Dedifferentiated amniotic fluid mesenchymal stem cell (primary cell): ENCODE data around the gene BLCAP.
A peak's percentile ranks its signal among the peaks of the same experiment; 100 is the strongest.
"Not testable (repeated sequence)": the region's sequence is repeated elsewhere in the genome, so short reads cannot be mapped to it uniquely, and the experiment has no call there.

Source experiments
- DNase-seq: peaks from one replicate; pipeline ENCODE4 v3.0.0-alpha.2; 2016; ENCODE audit errors: extremely low spot score

The BLCAP gene

DNA sequence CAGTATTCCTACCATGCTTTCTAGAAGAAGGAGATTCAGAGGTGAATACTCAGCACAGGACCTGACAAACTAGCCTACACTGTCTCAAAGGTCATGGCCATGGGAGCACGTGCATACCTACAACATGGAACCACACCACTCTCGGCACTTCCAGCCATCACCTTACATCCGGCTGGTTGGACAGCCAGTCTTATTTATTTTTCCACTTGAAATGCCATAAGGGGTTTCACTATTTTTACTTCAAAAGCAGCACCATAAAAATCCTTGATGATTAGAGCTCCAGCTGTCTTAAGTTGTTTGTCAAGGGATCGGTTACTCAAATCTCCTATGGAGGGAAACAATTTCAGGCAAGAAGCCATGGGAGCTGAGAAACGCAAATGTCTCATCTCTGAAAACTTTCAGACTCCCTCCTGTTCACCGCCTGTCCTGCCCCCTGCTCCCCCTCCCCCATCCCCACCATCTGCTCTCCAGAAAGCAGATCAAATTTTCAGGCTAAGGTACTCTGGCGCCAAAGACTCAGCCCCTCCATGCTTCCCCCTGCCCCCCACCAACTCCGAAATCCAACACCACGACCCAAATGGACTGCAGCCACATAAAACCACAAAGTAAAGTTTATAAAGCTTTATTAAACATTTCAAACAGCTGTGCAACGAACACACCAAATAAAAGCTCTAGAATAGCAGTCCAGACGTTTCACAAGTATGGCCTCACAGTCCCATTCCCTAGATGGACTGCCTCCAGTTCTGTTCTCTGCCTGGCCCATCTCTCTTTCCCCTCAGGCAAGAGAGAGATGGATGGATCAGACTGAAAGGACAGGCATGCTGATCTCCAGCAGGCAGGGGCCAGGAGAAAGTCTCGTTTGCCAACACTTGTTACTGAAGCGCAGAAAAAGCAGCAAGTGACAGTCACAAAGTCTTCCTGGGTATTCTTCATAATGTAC lies 10.6 kb downstream of the BLCAP start:
- no peak for DNase-seq

DNA sequence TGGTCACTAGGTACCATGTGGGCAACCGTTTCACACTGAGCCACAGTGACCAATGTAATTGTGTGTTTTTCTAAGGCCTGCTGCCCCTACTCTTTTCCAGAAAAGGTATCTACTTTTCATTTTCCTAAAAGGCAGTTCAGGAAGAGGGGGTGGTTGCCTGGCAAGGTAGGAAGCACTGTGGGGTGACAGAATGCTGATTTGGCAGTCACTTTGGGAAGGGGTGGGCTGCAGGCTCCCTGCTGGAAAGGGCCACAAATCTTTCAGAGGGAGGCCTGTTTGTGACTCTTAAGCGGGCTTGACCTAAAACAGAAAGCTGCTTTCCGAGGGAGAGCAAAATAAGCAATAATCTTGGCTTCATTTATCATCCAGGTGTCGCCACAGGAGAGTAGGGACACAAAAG lies 11.8 kb downstream of the BLCAP start:
- no peak for DNase-seq

DNA sequence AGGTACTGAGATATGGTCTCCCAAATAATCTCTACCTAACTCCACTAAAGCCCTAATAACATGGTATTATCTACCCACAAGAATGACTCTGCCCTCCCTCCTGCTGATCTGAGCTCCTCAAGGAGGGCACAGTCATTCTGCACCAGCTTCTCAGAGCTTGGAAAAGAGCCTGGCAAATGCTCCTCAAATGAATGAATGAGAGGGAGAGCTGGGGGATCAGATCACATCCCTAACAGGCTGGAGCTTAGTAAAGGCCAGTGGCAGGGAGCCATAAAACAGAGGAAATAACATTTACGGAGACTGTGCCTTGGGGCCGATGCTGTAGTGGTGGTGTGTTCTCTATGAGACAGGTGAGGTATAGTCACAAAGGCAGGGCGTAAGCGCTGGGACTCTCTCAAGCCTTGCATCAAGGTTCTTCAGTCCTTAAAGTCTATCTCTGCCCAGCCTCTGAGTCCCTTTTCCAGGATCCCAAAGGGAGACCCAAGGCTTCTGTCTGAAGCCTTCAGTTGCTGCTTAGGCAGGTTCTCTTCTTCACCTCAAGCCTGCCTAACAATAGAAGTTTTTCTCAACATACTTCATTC lies 13.8 kb downstream of the BLCAP start:
- no peak for DNase-seq

DNA sequence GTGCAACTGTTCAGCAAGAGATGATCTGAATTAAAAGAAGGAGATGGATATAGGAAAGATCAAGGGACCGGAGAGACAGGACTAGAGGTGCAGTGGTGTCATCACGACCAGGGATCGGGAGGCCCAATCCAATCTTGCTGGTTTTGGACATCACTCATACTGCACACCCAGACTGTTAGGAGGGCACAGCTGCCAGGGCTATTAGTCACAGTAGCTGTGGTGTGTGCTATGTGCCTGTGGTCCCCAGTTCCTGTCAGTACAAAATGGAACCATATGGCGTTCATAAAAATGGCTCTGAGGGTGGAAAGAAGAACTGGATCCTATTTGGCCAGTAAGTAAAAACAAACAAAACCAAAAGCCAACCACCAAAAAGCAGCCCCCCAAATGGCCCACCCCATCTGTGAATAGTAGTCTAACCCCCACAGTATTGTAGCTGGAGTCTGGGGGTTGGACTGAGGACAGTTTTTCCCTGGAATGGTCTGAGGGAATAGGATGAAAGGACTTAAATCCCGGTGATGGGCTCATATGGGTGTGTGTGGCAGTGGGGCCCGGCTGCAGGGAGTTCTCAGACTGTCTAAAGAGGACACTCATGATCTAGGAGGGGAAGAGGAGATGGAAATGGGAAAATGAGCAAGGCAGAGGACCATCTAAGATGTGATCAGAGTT lies 15.9 kb downstream of the BLCAP start:
- DNase-seq, result peak; percentile 55

DNA sequence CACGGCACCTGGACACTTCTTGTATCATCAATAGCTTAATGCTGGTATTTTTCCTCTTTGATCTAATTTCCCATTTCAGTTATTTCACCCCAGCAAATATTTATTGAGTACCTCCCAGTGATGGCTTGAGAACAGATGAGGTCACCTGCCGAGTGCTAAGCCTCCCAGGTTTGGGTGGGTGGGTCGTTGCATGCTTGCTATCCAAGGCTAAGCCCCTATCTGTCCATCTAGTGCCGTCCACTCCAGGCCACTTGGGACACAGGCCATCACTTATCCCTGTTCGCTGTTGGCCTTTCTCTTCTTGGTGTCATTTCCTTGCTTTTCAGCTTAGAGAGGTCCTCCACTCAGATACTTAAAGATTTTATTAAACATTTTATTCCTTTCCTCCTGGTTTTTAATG lies 17.4 kb downstream of the BLCAP start:
- no peak for DNase-seq

DNA sequence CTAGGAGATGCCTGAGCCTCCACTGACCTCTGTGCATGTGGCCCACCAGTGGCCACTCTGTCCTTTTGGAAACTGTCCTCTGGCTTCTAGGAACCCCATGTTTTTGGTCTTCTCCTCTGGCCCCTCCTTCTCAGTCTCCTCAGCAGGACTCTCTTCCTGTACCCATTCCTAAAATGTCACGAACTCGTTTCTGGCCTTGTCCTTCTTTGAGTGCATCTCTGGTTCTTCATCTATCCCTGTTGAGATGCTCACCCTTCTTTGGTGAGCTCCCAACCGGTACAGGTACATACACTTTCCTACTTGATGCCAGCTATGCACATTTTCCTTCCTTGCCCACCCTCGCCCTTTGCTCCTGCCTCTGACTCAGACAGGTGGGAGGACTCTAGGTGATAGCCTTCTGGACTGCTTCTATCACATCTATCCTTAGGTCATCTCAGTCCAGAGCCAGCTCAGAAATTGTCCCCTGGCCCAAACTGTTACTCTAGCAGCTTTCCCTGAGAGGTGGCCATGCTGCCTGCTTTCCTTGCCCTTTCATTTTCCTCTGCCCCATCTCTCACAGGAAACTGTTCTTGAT lies 21.4 kb downstream of the BLCAP start:
- DNase-seq, result no peak

DNA sequence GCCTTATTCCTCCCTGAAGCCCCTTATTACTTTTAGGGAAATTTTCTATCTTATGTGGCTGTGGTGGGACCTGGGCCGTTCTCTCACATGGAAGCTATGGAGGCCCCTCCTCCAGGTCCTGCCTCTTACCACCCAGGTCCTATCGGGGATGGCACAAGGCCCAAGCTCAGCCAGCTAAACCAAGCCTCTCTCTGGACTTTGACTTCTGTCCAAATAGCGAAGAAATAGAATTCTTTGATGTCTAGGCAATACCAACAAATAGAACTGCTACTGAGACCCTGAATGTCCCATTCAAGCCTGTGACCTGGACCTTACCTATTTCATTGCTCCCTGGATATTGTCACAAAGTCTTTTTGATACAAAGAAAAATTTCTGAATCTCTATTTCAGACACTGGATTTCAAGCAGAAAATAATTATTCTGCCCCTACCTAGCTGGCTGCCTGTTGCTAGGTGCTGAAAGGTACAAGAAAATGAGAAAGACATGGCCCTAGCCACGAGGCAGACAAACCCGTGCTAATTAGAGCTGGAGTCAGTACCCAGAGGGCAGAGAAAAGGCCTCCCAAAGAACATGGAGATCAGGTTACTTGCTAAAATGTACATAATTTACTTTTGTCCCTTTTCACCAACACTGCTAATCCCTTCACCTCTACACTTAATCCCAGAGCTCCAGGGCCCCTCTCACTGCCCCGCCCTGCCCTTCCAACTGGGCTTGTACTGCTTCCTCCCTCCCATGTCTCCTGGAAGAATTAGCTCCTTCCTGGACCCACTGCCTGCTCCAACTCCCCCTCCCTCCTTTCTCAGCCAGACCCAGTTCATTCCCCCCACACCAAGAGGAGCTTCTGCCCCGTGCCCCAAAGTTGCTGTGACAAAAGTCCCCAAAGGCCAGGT lies 22.2 kb downstream of the BLCAP start:
- no peak for DNase-seq

DNA sequence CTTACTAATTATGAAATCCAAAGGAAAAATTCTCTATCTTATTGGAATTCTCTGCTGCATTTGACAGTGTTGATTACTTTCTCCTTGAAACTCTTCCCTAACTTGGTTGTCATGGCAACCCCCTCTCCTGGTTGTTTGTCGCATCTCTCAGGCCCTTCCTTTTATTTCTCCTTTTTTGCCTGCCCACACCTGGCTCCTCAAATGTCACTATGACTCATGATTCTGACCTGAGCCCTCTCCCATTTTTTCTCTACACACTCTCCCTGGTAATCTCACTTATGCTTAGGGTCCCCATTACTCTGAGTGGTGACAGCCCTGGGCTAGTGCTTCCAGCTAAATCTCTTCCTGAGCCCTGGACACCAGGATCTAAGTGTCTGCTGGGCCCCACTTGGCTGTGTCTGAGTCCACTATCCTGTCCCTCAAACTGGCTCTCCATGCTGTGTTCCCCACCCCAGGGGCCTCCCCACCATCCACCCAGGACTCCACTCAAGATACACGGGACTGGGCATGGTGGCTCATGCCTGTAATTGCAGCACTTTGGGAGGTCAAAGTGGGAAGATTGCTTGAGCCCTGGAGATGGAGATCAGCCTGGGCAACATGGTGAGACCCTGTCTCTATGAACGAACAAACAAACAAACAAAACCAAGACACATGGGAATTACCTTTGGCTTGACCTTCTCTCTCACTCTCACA lies 23.1 kb downstream of the BLCAP start:
- DNase-seq, result no peak

DNA sequence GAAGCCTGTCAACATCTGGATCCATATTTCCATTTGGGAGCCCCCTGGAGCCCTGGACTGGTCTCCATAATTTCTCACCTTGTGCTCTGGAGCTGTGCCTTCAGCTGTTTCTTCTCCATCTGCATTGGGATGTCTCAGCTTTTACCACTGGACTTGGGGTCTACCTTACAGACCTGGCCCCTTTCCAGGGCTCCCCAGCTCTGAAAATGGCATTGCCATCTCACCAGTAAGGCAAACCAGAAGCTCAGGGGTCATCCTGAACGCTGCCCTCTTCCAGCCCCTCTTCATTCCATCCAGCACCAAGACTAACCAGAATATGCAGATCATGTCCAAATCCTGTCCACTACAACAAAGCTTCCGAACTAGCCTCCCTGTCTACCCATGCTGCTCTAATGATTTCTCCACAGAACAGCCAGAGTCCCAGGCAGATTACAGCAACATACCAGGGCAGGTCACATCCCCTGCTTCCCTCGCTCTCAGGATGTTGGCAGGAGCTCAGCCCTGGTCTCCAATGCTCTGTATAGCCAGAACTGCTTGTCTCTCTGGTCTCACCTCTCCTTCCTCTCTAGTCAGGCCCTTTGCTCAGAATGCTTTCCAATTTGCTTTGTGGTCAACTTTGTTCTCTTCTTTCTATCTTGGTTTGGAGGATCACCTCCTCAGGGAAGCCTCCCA lies 24.3 kb downstream of the BLCAP start:
- no peak for DNase-seq

DNA sequence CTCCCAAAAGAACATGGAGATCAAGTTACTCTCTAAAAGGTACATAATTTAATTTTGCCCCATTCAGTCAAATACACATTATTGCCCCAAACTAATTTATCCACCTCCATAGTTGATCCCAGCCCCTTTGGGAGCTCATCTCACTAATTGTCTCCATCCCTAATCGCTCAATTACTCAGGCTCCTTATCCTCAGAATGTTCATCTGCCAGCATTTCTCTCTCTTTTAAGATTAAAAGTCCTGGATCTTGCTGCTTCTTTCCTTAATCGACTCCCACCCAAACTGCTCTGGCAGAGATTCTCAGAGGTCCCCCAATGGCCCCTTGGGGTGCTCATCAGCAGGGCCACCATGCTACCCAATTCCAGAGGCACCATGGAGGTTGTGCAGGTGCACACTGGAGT lies 25.0 kb downstream of the BLCAP start:
- DNase-seq, result no peak

DNA sequence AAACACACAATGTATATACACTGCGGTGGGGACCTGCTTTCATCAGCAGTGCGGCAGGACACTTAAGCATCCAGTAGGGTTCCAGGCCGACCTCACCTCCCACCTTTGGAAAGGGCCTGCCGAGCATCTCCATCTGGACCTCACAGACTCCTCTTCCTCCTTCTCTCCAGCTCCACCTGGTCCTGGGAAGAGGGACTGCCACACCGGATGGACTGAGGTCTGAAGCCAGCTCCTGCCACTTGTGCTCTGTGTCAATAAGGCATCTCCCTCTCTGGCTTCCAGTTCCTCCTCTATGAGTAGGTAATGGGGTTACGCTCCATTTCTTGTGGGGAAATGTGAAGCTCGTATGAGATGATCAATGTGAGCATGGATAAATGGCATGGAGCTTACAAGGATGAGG lies 25.7 kb downstream of the BLCAP start:
- no peak for DNase-seq

DNA sequence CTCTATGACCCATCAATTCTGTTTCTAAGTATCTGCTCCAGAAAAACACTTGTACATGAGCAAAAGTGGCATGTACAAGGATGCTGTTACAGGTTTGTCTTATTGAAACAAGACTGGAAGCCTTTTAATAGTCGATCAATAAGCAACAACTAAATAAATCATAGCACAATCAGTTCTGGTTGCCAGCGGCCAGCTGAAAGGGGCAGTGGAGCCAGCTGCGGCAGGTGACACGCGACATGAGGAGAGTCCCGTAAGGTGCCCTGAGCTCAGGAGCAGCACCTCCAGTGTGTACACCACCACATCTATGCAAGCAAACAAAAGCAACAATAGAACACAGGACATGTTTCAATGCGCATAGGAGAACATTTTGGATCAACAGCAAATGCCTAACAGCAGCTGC lies 27.4 kb downstream of the BLCAP start:
- DNase-seq, result no peak

DNA sequence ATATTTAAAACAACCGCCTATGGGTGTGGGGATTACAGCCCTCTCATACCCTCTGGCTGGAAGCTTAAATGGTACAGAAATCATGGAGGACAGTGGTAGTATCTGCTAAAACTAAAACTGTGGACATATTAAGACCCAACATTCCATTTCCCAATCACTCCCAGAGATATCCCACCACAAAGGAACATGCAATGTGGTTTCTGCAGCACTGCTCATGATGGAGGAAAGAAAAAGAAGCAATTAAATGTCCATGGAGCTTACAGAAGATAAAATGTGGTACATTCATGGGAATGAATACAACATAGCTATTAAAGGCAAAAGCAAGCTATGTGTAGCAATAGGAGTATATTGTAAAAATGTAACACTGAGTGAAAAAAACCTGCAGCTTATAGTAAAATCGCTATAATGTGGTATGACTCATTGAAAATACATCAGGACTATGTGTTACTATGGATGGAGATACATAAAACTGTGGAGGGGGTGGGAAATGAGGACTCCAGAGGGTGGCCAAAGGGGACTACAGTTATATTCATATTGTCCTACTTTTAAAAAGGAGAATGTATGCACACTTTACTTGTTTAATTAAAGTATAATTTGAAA lies 29.5 kb downstream of the BLCAP start:
- DNase-seq, result no peak

DNA sequence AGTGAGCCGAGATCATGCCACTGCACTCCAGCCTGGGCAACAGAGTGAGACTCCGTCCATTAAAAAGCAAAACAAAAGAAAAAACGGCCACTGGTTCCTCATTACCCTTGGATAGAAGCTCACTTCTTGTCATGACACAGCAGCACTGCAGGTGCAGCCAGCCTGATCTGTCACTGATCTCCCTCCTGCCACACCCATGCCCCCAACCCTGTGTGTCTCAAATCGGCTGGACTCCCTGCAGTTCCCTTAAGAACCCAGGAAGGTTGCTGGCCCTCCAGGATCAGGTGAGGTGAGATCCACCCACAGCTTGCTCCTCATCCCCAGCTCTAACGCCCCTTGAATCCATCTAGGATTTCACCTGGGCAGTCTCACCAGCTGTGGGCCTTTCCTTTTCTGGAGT lies 32.9 kb downstream of the BLCAP start:
- DNase-seq, result no peak

DNA sequence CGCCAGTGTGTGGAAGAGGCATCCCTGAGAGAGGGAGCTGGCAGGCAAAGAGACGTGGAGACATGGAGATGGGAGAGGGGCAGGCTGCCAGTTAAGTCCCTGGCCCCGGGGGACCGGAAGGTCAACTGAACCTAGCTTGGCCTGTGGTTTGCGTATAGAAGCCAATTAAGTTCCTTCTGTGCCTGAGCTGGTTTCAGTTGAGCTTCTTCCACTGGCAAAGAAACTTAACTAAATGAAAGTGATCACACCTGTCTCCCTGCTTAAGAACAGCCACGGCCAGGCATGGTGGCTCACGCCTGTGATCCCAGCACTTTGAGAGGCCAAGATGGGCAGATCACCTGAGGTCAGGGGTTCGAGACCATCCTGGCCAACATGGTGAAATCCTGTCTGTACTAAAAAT lies 33.4 kb downstream of the BLCAP start:
- DNase-seq, result no peak

DNA sequence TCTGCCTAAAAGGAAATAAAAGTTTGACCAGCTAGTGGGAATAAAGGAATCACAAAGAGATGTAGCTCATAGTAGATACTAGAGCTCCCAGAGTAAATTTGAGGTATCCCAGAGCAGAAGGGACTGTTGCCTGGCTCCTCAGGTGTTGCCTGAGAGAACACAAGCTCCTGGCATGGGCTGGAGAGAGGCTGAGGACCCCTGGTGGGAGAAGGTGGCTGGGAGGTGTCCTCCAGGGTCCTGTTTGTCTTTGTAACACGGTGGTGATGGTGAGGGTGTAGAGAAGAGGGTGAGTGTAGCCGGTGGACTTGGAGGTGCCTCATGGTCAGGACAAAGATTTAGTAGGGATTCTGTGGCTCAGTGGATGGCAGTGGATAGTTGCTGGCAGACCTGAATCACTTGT lies 34.7 kb downstream of the BLCAP start:
- no peak for DNase-seq

DNA sequence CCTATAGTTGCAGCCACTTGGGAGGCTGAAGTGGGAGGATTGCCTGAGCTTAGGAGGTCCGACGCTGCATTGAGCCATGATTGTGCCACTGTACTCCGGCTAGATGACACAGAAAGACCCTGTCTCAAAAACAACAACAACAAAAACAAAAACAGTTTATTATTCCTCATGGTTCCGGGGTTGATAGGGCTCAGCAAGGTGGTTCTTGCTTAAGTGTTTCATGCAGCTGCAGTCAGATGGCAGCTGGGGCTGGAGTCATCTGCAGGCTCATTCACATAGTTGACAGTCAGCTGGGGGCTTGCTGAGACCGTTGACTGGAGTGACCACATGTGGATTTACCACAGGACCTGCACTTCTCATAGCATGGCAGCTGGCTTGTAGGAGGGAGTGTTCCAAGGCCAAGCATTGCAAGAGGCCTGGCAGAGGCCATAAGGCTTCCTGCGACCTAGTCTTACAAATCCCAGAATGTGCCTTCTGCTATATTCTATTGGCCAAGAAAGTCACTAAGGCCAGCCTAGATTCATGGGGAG lies 35.5 kb downstream of the BLCAP start:
- DNase-seq, result no peak

DNA sequence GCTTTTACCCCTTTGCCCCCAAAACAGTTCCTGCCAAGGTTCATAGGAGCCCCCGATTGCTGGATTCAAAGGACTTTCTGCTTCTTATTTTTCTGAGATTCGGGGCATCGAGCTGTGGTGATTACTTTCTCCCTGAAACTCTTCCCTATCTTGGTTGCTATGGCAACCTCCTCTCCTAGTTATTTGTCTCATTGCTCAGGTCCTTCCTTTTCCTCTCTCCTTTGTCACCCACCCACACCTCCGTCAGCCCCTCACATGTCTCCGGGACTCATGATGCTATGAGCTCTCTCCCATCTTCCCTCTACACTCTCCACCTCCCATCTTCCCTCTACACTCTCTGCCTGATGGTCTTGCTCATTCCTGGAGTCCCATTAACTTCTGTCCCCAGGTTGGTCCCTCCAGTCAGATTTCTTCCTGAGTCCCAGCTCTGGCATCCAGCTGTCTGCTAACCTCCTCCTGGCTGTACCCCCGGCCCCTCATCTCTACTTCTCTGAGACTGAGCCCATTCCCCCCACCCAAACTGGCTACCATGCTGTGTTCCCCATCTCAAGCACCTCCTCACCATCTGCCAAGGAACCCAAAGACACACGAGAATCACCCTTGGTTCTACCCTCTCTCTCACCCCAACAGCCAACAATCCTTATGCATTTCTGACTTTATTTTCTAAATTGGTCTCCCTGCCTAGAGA lies 36.9 kb downstream of the BLCAP start:
- no peak for DNase-seq

DNA sequence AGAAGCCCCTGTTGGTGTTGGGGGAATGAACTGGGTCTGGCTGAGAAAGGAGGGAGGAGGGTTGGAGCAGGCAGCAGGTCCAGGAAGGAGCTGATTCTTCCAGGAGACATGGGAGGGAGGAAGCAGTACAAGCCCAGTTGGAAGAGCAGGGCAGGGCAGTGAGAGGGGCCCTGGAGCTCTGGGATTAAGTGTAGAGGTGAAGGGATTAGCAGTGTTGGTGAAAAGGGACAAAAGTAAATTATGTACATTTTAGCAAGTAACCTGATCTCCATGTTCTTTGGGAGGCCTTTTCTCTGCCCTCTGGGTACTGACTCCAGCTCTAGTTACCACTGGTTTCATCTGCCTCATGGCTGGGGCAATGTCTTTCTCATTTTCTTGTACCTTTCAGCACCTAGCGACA lies 41.5 kb downstream of the BLCAP start:
- not testable (repeated sequence) for DNase-seq
